Neutrophil (primary cell): ENCODE measurements around the gene SLC12A8.

Source experiments
- H3K27ac ChIP-seq: fragments of 200-600 bp; sonication (generic); 2 replicates; pipeline ENCODE4 v1.5.1; 2016; ENCODE audit warnings: mild to moderate bottlenecking, moderate library complexity
- H3K27me3 ChIP-seq: fragments of 200-600 bp; sonication (generic); 2 replicates; pipeline ENCODE4 v1.6.0; 2016; ENCODE audit warnings: mild to moderate bottlenecking
- H3K36me3 ChIP-seq: fragments of 200-600 bp; sonication (generic); 2 replicates; pipeline ENCODE4 v1.5.1; 2017
- H3K4me1 ChIP-seq, 2 experiments: fragments of 200-600 bp in 1 of 2; sonication (generic) in 1 of 2; 1 replicate in 1 of 2; 2 replicates in 1 of 2; pipeline versions ENCODE4 v1.5.1 to v1.6.1; 2013 to 2016; ENCODE audit warnings: low read depth in 1 of 2, low read length in 1 of 2, mild to moderate bottlenecking in 1 of 2, moderate library complexity in 1 of 2; ENCODE audit not compliant: control insufficient read depth in 1 of 2, insufficient read depth in 1 of 2
- H3K4me3 ChIP-seq, 2 experiments: fragments of 200-600 bp in 1 of 2; sonication (generic) in 1 of 2; 1 replicate in 1 of 2; 2 replicates in 1 of 2; pipeline ENCODE4 v1.5.1; 2013 to 2016; ENCODE audit warnings: low read depth in 1 of 2, low read length in 1 of 2, mild to moderate bottlenecking in 1 of 2, moderate library complexity in 1 of 2
- H3K9me3 ChIP-seq: fragments of 200-600 bp; sonication (generic); 2 replicates; pipeline ENCODE4 v1.5.1; 2016
- CTCF ChIP-seq: fragments of 200-600 bp; sonication (generic); IDR thresholded peaks from 2 replicates; pipeline ENCODE4 v1.5.1; 2016; ENCODE audit warnings: antibody characterized with exemption

The SLC12A8 gene

GRCh38 chr3:125160606-125161371, 51.8 kb downstream of the SLC12A8 start:
- H3K36me3 ChIP-seq, result no peaks in the 10 kb centered on the region
- no peak overlapping the region for H3K4me3 ChIP-seq
- H3K4me1 ChIP-seq, result peaks cover 20 to 22% of the 10 kb centered on the region in 2 experiments
- no peak for TF ChIP-seq CTCF
- H3K27me3 ChIP-seq, result peaks cover 5% of the 10 kb centered on the region
- no peaks in the 10 kb centered on the region for H3K9me3 ChIP-seq
- no peak overlapping the region for H3K27ac ChIP-seq

- Histone ChIP-seq H3K4me1 (peaks cover 9 to 10% of the 10 kb centered on the region in 2 experiments), H3K27me3 (peaks cover 5% of the 10 kb centered on the region), H3K9me3 (no peaks in the 10 kb centered on the region), H3K4me3 (no peak overlapping the region), H3K36me3 (no peaks in the 10 kb centered on the region), H3K27ac (no peak overlapping the region)
- TF ChIP-seq CTCF, result no peak
Observed at GRCh38 chr3:125157183-125157582, 55.4 kb downstream of the SLC12A8 start.

GRCh38 chr3:125156456-125156855, 56.1 kb downstream of the SLC12A8 start:
- H3K27ac ChIP-seq, result no peak overlapping the region
- no peaks in the 10 kb centered on the region for H3K36me3 ChIP-seq
- H3K4me1 ChIP-seq, result peaks cover 3% of the 10 kb centered on the region in 2 experiments
- TF ChIP-seq CTCF, result no peak
- peaks cover 5% of the 10 kb centered on the region for H3K27me3 ChIP-seq
- H3K4me3 ChIP-seq, result no peak overlapping the region
- H3K9me3 ChIP-seq, result no peaks in the 10 kb centered on the region

- H3K4me3 ChIP-seq, result no peak overlapping the region
- H3K27ac ChIP-seq, result no peak overlapping the region
- no peaks in the 10 kb centered on the region for H3K4me1 ChIP-seq
- H3K27me3 ChIP-seq, result no peaks in the 10 kb centered on the region
- TF ChIP-seq CTCF, result no peak
- no peaks in the 10 kb centered on the region for H3K9me3 ChIP-seq
- no peaks in the 10 kb centered on the region for H3K36me3 ChIP-seq
Observed at GRCh38 chr3:125154800-125155269, 57.7 kb downstream of the SLC12A8 start.

- Histone ChIP-seq H3K27ac (no peak overlapping the region), H3K4me3 (no peak overlapping the region), H3K9me3 (no peaks in the 10 kb centered on the region), H3K27me3 (no peaks in the 10 kb centered on the region), H3K4me1 (no peaks in the 10 kb centered on the region), H3K36me3 (no peaks in the 10 kb centered on the region)
- no peak for TF ChIP-seq CTCF
Observed at GRCh38 chr3:125154110-125154509, 58.4 kb downstream of the SLC12A8 start.
